NCI-H460 (cell line): ENCODE results near the gene CCDC159. TPM values are rescaled to one million over a fixed set of nuclear protein-coding genes. Genes with fewer than 3 reads are reported as not detected.
"Not testable (repeated sequence)": the region's sequence is repeated elsewhere in the genome, so short reads cannot be mapped to it uniquely, and the experiment has no call there.

Experiments used
- DNase-seq: peaks from one replicate; pipeline ENCODE4 v3.0.0-alpha.2; 2016; ENCODE audit warnings: low read depth; ENCODE audit errors: extremely low read depth
- polyA plus RNA-seq: library from polyadenylated mRNA; depleted of rRNA; stranded (reverse); fragments of >200 nt; gene quantifications from 2 replicates; pipeline ENCODE4 v1.2.3, GENCODE V29; 2014; cell fraction: nucleus; rRNA removed
- total RNA-seq: library from RNA; depleted of rRNA; stranded (reverse); fragments of >200 nt; shearing (Covaris generic); gene quantifications from 2 replicates; pipeline ENCODE4 v1.2.3, GENCODE V29; 2014; rRNA removed

The CCDC159 gene, protein sequence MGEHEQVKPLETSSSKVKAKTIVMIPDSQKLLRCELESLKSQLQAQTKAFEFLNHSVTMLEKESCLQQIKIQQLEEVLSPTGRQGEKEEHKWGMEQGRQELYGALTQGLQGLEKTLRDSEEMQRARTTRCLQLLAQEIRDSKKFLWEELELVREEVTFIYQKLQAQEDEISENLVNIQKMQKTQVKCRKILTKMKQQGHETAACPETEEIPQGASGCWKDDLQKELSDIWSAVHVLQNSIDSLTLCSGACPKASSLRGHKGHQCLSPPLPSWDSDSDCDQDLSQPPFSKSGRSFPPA
- total RNA-seq: 7.1 and 7.2 TPM in 2 replicates
- polyA plus RNA-seq: 9.8 and 28.1 TPM in 2 replicates

DNA sequence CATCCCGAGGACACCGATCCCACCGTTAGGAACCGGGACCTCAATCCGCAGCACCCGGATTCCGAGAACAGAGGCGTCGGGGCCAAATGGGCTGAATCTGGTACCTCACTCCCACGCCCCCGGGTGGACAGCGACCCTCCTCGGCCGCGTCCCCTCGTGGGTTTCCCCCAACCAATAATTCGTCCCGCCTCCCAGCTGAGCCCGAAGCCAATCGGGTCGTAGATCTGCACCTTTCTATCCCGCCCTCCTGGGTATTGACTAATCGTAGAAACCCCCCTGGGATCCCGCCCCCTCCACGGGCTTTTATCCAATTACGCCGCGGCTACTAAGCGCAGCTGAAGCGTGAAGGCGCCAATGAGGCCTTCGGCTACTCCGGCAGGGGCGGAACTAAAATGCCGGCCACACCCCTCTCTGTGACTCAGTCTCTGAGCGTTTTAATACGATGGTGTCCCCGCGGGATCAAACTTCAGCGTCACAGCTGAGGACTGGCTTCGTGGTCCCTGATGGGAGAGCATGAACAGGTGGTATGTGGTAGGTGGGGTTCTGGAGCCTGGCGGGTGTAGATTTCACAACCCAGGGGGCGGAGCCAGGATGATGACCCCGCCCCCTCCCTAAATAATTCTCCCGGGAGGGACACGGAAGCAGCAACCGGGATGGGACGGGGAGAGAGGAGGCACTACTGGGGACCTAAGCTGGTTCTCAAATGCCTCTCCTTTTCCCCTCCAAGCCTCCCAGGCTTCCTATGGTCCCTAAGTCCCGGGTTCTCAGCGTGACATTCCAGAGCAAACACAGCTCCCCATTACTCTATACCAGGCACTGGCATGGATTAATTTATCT is at the start of gene CCDC159, which contains the start of gene TMEM205:
Gene CCDC159 (plus strand): TSS at position 416 of the 837 bp plus-strand sequence. CDS start 88 bp downstream, at position 504.
Gene TMEM205 (minus strand): TSS at position 165 of the 837 bp plus-strand sequence. CDS start 649 bp downstream, outside the sequence.
- peak; percentile 97 for DNase-seq

DNA sequence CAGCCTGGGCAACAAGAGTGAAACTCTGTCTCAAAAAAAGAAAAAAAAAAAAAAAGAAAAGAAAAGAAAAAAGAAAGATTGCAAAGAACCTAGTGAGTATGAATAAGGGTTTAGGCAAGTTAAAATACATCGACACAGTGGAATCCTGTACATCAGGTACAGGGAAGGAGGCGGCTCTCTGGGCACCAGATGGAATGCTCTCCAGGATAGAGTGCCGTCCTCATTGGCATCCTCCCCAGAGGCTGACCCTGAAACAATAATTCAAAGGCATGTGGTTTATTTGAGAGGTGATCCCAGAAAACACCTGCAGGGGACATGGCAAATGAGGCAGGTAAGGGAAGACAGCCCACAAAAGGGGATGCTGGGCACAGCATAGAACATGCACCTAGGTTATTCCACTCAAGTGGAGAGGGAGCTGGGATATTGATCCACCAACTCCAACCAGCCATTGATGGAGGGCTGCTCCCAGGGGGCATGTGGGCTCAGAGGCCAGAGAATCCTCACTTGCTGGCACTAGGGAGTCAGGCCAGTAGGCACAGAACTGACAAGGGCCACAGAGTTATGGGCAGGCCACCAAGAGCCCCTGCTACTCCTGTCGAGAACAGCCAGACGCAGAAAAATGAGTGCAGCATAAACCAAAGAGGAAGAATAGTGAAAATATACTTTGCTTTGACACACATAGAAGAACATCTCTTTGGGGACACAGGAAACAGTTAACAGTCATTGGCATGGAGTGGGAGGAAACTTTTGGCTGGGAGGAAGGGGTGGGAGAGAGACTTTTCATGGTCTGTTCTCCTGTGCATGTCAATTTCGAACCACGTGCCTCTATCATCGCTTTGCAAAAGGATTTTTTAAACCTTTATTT is 46.1 kb upstream of the CCDC159 start:
- no peak for DNase-seq

DNA sequence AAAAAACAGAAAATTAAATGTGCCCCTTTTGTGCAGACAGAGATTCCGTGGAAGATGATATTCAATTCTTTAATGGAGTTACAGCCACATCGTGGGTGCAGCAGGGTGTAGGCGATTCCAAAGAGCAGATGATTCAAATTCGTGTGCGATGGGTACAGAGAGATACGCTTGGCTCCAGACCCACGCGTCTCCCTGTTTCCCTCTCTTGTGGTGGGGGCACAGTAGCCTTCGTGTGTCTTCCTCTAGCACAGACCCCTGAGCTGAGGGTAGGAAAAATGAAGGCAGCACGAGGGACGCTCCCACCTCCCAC is 45.6 kb upstream of the CCDC159 start:
- DNase-seq: no peak

DNA sequence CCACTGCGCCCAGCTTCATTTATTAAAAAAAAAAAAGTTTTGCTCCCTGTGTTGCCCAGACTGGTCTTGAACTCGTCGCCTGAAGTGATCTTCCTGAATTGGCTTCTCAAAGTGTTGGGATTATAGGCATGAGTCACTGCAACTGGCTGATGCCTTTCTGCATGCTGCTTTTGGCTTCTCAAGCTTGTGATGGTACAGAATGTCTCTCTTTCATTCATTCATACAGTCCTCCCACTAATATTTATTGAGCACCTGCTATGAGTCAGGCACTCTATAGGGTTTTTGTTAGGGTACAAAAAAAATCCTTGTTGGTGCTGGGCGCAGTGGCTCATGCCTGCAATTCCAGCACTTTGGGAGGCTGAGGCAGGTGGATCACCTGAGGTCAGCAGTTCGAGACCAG is 41.4 kb upstream of the CCDC159 start:
- no peak for DNase-seq

DNA sequence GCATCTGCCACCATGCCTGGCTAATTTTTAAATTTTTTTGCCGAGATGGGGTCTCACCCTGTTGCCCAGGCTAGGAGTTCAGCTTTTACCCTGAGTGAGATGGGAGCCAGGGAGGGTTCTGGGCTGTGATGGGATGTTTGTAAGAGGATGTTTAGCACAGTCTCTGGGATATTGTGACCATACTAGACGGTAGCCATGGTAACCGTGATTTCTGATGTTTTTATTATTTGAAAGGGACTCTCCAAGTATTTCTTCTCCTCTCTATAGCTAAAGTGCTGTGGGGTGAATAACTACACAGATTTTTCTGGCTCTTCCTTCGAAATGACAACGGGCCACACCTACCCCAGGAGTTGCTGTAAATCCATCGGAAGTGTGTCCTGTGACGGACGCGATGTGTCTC is 40.0 kb upstream of the CCDC159 start:
- no peak for DNase-seq

DNA sequence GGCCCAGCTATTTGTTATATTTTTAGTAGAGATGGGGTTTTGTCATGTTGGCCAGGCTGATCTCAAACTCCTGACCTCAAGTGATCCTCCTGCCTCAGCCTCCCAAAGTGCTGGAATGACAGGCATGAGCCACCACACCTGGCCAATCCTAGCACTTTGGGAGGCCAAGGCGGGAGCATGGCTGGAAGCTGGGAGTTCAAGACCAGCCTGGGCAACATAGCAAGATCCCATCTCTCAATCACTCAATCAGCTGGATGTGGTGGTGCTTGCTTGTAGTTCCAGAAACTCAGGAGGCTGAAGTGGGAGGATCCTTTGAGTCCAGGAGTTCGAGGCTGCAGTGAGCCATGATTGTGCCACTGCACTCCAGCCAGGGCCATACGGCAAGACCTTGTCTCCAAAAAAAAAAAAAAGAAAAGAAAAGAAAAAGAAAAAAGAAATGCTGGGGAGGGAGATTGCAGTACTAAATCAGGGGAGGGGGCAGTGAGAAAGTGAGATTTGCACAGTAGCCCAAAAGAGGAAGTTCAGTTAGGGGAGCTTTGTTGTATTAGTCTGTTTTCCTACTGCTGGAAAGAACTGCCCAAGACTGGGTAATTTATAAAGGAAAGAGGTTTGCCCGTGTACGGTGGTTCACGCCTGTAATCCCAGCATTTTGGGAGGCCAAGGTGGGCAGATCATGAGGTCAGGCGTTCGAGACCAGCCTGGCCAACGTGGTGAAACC is 25.9 kb upstream of the CCDC159 start:
- not testable (repeated sequence) for DNase-seq

DNA sequence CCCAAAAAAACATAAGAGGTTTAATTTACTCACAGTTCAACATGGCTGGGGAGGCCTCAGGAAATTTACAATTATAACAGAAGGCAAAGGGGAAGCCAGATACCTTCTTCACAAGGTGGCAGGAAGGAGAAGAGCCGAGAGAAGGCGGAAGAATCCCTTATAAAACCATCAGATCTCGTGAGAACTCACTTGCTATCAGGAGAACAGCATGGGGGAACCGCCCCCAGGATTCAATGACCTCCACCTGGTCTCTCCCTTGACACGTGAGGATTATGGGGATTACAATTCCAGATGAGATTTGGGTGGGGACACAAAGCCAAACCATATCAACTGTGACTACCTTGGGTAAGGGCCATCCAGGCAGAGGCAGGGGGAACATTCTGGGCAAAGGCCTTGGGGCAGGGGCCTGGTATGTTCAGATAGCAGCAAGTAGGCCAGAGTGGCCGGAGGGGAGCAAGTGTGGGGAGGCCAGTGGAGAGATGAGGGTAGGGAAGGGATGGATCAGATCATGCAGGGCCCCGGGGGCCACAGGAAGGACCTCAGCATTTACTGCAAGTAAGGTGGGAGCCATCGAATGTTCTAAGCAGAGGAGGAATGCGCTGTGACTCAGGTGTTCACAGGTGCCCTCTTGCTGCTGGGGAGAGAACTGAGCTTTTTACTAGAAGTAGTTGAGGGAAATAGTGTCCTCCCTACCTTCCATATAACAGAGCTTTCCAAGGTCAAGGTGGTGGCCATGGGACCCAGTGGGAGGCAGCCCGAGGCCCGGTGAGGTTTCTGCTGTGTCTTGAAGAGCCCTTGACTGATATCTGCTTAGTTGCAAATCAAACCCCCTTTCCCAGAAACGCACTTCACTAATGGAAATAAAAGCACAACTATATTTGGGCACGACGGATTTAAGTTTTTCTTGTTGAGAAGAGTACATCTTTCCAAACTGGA is 24.9 kb upstream of the CCDC159 start:
- DNase-seq: no peak

DNA sequence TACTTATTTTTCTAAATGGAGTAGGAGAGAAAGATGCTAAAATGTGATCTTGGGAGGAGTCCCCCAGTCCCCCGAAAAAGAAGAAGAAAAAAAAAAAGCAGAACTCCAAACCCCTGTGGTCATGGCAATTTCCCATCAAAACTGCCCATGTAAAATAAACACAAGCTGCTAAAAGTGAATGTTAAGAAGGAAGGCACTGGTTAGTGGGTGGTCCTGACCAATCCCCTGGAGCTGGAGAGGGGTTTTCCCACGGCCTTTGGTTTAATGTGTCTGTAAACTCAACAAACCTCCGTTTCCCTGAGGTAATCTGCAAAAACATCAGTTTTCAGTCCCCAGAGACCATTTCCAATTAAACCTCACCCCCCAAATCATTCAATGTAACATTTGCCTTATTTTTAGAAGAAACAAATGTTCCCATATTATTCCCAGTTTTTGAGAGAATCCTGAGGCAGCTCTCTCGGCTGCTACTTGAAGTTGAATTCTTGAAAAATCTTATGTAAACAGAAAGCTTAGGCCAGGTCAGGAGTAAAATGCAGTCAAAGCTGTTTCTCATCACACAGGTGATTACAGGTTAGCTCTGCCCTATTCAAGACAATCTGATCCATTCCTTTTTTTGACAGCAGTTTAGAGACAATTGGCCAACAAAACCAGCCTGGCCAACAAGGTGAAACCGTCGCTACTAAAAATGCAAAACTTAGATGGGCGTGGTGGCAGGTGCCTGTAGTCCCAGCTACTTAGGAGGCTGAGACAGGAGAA is 23.9 kb upstream of the CCDC159 start:
- no peak for DNase-seq

DNA sequence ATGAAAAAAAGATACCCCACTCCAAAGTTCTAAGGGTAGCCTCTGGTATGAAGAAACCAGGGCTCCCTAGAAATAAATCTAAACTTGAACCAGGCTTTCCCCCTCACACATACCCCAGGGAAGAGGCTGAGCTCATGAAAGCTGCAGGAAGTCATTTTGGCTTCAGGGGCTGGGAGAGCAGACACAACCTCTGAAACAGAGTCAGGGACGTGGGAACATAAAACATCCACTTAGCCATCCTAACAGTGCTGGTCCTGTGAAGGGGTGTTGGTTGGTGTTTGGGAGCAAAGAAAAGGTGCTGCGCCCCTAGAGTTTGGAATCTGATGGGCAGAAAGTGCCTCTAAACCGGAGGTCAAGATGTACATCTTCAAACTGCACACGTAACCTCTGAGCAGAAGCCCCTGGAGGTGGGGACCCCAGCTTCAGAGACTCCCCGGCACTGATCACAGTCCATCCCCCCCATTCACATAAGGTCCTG is 22.7 kb upstream of the CCDC159 start:
- no peak for DNase-seq

DNA sequence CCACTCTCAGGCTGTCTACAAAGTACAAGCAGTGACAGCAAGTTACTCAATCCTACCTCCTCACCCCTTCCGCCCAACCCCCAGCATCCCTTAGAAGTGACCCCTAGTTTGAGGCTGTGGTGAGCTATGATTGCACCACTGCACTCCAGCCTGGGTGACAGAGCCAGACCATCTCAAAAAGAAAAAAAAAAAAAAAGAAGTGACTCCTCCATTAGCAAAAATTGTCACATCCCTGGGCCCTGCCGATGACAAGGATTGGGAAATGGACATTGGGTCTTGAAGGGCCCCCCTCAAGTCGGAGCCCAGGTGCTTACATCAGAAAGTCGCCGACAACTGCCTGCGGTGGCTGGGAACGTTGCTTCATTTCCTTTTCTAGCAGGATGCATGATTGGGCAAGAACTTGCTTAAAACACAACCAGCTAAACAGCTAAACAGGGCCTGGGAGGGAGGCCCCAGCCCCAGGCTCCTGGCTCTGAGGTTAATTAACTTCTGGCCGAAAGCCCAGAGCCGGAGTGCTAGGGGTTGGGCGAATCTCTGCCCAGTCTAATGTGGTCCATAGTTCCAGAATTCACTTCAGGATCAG is 22.1 kb upstream of the CCDC159 start:
- peak; percentile 69 for DNase-seq

DNA sequence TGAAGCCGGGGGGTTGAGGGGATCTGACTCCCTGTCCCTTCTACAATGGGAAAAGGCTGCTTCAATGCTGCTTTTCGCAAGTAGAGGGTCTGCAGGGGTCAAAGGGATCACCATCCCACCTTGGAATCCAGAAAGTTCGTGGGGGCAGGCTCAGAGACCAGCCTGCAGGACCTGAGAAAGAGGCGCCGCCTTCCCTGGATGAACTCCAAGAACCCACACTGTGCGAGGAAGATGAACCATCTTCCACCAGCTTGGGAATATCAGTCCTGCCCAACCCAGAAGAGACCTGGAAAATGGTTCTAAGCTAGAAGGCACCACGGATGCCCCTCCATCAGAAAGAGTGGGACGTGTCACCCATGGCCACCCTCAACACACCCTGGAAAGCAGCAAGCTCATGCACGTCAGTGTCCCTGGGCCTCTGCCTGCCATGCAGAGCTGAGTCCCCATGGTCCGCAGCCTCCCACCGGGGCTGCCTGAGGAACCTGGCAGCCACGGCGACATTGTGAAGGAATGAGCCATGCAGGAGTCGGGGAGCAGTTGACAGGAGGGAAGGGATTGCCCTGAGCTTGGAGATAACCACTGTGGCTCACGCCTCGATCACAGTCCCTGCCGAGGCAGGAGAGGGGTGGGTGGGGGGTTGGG is 21.4 kb upstream of the CCDC159 start:
- no peak for DNase-seq

DNA sequence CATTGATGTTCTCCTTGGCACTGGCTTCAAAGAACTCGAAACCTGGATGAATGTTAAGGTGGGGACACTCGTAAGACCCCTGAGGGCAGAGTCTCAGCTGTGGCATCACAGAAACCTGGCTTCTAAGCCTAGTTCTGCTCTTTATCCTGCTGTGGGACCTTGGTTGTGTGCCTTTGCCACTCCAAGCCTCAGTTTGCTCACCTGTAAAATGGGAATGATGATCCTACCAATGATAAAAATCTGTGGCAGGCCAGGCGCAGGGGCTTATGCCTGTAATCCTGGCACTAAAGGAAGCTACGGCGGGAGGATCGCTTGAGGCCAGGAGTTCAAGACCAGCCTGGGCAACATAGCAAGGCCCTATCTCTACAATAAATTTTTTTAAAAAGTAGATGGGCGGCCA is 20.8 kb upstream of the CCDC159 start:
- no peak for DNase-seq

DNA sequence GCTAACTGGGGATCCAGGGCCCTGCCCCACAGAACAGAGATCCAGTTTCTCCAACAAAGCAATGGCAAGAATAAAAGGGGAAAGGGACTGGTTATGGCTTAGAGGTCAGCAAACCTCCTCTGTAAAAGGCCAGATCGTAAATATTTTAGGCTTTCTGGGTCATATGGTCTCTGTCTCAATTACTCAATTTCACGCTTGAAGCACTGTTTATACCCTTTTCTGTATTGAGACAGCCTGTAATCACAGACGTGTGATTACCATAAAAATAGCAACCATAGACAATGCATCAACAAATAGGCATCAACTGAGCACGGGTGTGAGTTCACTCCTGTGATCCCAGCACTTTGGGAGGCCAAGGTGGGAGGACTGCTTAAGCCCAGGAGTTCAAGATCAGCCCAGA is 16.2 kb upstream of the CCDC159 start:
- DNase-seq: no peak

DNA sequence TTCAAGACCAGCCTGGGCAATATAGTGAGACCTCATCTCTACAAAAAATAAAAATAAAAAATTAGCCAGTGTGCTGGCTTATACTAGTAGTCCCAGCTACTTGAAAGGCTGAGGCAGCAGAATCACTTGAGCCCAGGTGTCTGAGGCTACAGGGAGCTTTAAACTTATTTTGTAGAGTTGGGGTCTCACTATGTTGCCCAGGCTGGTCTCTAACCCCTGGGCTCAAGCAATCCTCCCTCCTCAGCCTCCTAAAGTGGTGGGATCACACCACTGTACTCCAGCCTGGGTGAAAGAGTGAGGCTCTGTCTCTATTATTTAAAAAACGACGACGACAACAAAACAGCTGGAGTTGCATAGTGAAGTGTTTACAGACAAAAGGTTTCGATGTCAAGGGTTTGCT is 14.8 kb upstream of the CCDC159 start:
- no peak for DNase-seq

DNA sequence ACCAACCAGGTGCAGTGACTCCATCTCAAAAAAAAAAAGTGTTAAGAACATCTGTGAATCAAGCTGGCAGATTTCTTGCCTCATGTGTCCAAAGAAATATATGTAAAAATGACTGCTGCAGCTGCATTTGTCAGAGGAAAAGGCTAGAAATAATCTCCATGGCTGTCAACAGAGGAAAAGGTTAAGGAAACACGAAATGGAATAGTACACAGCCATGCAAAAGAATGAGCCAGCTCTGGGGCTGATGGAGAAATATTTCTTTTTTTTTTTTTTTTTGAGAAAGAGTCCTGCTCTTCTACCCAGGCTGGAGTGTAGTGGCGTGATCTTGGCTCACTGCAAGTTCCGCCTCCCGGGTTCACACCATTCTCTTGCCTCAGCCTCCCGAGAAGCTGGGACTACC is 13.5 kb upstream of the CCDC159 start:
- no peak for DNase-seq

DNA sequence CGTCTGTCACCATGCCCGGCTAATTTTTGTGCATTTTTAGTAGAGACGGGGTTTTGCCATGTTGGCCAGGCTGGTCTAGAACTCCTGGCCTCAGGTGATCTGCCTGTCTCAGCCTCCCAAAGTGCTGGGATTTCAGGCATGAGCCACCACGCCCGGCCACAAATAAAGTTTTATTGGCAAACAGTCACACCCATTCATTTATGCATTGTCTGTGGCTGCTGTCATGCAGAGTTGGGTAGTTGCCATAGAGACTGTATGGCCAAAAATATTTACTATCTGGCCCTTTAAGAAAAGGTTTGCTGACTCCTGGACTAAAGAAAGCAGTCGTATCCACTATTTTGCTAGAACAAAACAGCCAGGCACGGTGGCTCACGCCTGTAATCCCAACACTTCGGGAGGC is 12.5 kb upstream of the CCDC159 start:
- DNase-seq: not testable (repeated sequence)

DNA sequence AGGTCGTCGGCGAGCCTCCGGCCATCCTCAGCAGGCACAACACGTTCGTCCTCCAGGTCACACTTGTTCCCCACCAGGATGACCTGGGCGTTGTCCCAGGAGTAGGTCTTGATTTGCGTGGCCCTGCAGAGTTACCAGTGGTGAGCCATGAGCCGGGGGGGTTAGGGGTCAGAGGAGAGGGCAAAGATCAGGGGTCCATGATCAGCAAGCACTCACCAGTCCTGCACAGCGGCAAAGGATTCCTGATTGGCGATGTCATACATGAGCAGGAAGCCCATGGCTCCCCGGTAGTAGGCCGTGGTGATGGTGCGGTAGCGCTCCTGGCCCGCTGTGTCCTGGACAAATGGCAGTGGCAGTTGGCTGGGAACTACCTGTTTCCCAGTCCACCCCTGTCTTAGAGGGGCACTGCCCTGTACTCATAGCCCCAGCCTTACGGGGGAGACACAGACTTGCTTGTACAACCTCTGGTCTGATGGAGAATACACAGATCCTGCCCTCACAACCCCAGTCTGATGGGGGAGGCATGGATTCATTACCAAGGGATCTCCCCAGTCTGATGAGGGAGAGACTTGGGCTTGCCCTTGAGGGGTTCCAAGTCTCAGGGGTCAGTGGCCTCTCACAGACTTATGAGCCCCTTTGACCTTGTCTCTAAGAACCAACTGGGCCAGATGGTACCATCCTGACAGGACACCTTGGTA is 10.7 kb upstream of the CCDC159 start:
- no peak for DNase-seq
